BJ (cell line): Measurements from ENCODE around the gene MICAL3. TPM values are rescaled to one million over a fixed set of nuclear protein-coding genes. Genes with fewer than 3 reads are reported as not detected.
"Not testable (repeated sequence)": the region's sequence is repeated elsewhere in the genome, so short reads cannot be mapped to it uniquely, and the experiment has no call there.

Source experiments
- CTCF ChIA-PET: fragments of 350-600 bp; formaldehyde crosslinking; extraction: SDS; loops from one replicate; lab custom pipeline; 2021; ENCODE audit warnings: antibody characterized with exemption, inconsistent platforms; lab: Yijun Ruan, JAX
- POLR2A ChIA-PET: fragments of 300-600 bp; sonication (Branson Sonifier 250); formaldehyde crosslinking; extraction: SDS; loops from one replicate; lab custom pipeline; 2021; ENCODE audit warnings: antibody characterized with exemption; lab: Charles Lee
- DNase-seq: peaks from one replicate; pipeline ENCODE4 v3.0.0-alpha.2; 2011; ENCODE audit warnings: low read depth
- H3K27me3 ChIP-seq: 2 replicates; pipeline ENCODE4 v1.6.0; 2011; ENCODE audit warnings: low read length; ENCODE audit not compliant: control insufficient read depth, insufficient read depth
- H3K36me3 ChIP-seq: 2 replicates; pipeline ENCODE4 v1.5.1; 2011; ENCODE audit warnings: low read length; ENCODE audit not compliant: control insufficient read depth, insufficient read depth
- H3K4me3 ChIP-seq: 2 replicates; pipeline ENCODE4 v1.5.1; 2011; ENCODE audit warnings: low read depth, mild to moderate bottlenecking, control low read depth, low read length
- CTCF ChIP-seq: IDR thresholded peaks from 2 replicates; pipeline ENCODE4 v1.5.1; 2011; ENCODE audit warnings: low read depth, mild to moderate bottlenecking, control low read depth, inconsistent platforms, low read length, moderate library complexity; ENCODE audit not compliant: insufficient read depth
- polyA plus RNA-seq: library from polyadenylated mRNA; depleted of rRNA; stranded (reverse); fragments of >200 nt; gene quantifications from 2 replicates; pipeline ENCODE4 v1.2.3, GENCODE V29; 2011

MICAL3 gene
- polyA plus RNA-seq, 1 experiment = 16.4 TPM

GRCh38 chr22:18029686-18030267 is 5.4 kb upstream of the MICAL3 start:
- CTCF ChIA-PET = interaction anchor here (1.4 kb wide), 1 partner anchor 29 kb away, joined by 4 read pairs; no protein-coding TSS in a partner anchor
- Histone ChIP-seq H3K36me3 (no peaks in the 10 kb centered on the region), H3K27me3 (no peaks in the 10 kb centered on the region), H3K4me3 (no peak overlapping the region)
- POLR2A ChIA-PET = no interaction called here
- no peak for TF ChIP-seq CTCF
- DNase-seq = no peak

- ChIA-PET POLR2A (no interaction called here), CTCF (interaction anchor here (0.6 to 1.4 kb wide), 4 partner anchors 29 to 120 kb away, joined by 3 to 9 read pairs (median 4); no protein-coding TSS in a partner anchor)
- H3K27me3 ChIP-seq = no peaks in the 10 kb centered on the region
- no peak for DNase-seq
- no peaks in the 10 kb centered on the region for H3K36me3 ChIP-seq
- TF ChIP-seq CTCF = no peak
- H3K4me3 ChIP-seq = no peak overlapping the region
Observed at GRCh38 chr22:18028817-18029527, 4.6 kb upstream of the MICAL3 start.

GRCh38 chr22:18025898-18026297 is 1.5 kb upstream of the MICAL3 start:
- CTCF ChIA-PET = interaction anchor here (0.8 to 4.8 kb wide), 10 partner anchors 8 to 196 kb away, joined by 3 to 19 read pairs (median 4); partner anchors contain the start of gene PEX26
- H3K4me3 ChIP-seq, H3K36me3 ChIP-seq, DNase-seq, POLR2A ChIA-PET, H3K27me3 ChIP-seq: not testable (repeated sequence)

- POLR2A ChIA-PET = no interaction called here
- CTCF ChIA-PET = interaction anchor here (0.6 to 4.8 kb wide), 21 partner anchors 8 to 467 kb away, joined by 3 to 19 read pairs (median 4); partner anchors contain the start of gene PEX26
- Histone ChIP-seq H3K4me3 (peak overlapping the region; percentile 67), H3K36me3 (no peaks in the 10 kb centered on the region), H3K27me3 (no peaks in the 10 kb centered on the region)
- DNase-seq = no peak
- no peak for TF ChIP-seq CTCF
Observed at GRCh38 chr22:18024956-18025720, 777 bp upstream of the MICAL3 start.

GRCh38 chr22:18023509-18024275 is 669 bp downstream of the MICAL3 start:
- no peaks in the 10 kb centered on the region for H3K36me3 ChIP-seq
- no peaks in the 10 kb centered on the region for H3K27me3 ChIP-seq
- TF ChIP-seq CTCF = 0 out of 2 replicates have a peak, but pooled peaks have one; percentile 5
- peak overlapping the region; percentile 67 for H3K4me3 ChIP-seq
- DNase-seq = peak; percentile 46
- ChIA-PET POLR2A (no interaction called here), CTCF (interaction anchor here (0.5 to 4.8 kb wide), 12 partner anchors 10 to 194 kb away, joined by 3 to 19 read pairs (median 5); partner anchors contain the start of gene PEX26)
